ENCODE data around the gene KIAA0513. TPM values are rescaled to one million over a fixed set of nuclear protein-coding genes. Genes with fewer than 3 reads are reported as not detected.

The KIAA0513 gene
- total RNA-seq, 2 donors from 2014 or later, result 13.4 to 50.1 TPM

DNA sequence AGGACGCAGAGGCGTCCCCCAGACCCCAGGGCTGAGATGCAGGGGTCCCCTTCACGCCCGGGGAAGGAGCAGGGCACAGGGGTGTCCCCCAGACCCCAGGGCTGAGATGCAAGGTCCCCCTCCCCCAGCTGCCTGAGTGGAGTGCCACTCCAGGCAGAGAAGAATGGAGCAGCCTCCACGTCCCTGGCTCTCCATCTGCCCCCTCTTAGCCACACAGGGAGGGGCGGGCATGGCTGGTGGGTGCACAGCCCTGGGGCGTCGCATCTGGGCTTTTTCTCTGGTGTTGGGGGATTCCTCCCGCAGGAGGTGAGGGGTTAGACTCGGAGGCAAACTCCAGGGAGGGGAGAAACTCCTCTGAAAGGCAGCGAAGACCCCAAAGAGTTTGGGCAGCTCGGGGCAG is 67.2 kb downstream of the KIAA0513 start:
- Histone ChIP-seq H3K27ac (no peak overlapping the region), H3K4me1 (ENCODE audit: control insufficient read depth in 1 of 2, low read depth in 2 of 2) (peaks cover 6 to 10% of the 10 kb centered on the region in 2 donors), H3K27me3 (replicated peaks; ENCODE audit: insufficient read depth) (no peaks in the 10 kb centered on the region), H3K4me3 (no peak overlapping the region), H3K9me3 (no peaks in the 10 kb centered on the region), H3K36me3 (no peaks in the 10 kb centered on the region)
- DNase-seq (ENCODE audit: low spot score) (no peak), ATAC-seq (ENCODE audit: insufficient number of reproducible peaks, low FRiP score, low read depth) (no peak)
- TF ChIP-seq, protein P1, sequence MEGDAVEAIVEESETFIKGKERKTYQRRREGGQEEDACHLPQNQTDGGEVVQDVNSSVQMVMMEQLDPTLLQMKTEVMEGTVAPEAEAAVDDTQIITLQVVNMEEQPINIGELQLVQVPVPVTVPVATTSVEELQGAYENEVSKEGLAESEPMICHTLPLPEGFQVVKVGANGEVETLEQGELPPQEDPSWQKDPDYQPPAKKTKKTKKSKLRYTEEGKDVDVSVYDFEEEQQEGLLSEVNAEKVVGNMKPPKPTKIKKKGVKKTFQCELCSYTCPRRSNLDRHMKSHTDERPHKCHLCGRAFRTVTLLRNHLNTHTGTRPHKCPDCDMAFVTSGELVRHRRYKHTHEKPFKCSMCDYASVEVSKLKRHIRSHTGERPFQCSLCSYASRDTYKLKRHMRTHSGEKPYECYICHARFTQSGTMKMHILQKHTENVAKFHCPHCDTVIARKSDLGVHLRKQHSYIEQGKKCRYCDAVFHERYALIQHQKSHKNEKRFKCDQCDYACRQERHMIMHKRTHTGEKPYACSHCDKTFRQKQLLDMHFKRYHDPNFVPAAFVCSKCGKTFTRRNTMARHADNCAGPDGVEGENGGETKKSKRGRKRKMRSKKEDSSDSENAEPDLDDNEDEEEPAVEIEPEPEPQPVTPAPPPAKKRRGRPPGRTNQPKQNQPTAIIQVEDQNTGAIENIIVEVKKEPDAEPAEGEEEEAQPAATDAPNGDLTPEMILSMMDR (IDR thresholded peaks at IDR 0.05), result no peak

DNA sequence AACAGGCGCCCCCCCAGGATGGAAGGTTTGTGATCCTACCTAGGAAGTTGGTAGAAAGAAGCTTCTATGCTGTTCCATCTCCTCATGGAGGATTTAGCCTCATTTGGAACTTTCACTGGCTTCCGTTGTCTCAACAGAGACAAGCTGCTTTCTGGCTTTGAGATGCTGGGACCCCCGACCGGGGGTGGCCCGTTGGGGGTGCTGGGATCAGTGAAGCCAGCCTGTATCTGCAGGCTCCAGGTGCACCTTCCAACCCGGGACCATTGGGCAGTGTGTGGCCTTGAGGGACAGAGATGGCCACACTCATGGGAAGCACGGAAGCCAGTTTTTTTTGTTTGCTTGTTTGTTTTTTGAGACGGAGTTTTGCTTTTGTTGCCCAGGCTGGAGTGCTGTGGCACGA is 69.3 kb downstream of the KIAA0513 start:
- Histone ChIP-seq H3K27ac (no peak overlapping the region), H3K4me3 (no peak overlapping the region), H3K4me1 (ENCODE audit: control insufficient read depth in 1 of 2, low read depth in 2 of 2) (no peaks in the 10 kb centered on the region), H3K27me3 (replicated peaks; ENCODE audit: insufficient read depth) (no peaks in the 10 kb centered on the region), H3K9me3 (no peaks in the 10 kb centered on the region), H3K36me3 (no peaks in the 10 kb centered on the region)
- DNase-seq (ENCODE audit: low spot score) (no peak), ATAC-seq (ENCODE audit: insufficient number of reproducible peaks, low FRiP score, low read depth) (no peak)
- TF ChIP-seq, protein P1 (IDR thresholded peaks at IDR 0.05), result no peak

- Histone ChIP-seq H3K9me3 (no peaks in the 10 kb centered on the region), H3K36me3 (no peaks in the 10 kb centered on the region), H3K4me1 (ENCODE audit: control insufficient read depth in 1 of 2, low read depth in 2 of 2) (no peaks in the 10 kb centered on the region), H3K27me3 (replicated peaks; ENCODE audit: insufficient read depth) (no peaks in the 10 kb centered on the region), H3K27ac (no peak overlapping the region), H3K4me3 (no peak overlapping the region)
- ATAC-seq (ENCODE audit: insufficient number of reproducible peaks, low FRiP score, low read depth), result no peak
- no peak for DNase-seq (ENCODE audit: low spot score)
- TF ChIP-seq, protein P1 (IDR thresholded peaks at IDR 0.05), result no peak
These were observed 71.0 kb downstream of the KIAA0513 start for GRCh38 chr16:85098565-85098964.

DNA sequence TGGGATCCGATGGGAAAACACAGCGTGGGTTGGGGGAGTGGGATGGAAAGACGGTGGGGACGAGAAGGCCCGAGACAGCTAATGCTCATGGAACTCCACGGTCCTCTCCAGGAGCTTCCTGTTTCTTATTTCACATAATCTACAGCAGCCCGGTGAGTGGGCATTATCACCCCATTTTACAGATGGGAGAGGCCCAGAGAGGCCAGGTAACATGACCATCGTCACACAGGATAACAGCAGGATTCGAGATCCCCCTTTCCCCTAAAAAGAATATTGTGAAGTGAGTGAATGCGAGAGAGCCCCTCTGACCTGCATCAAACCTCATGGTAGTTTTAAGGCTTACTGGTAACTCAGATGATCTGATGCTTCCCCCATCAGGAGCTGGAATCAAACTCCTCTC is 72.7 kb downstream of the KIAA0513 start:
- no peak for DNase-seq (ENCODE audit: low spot score)
- no peak overlapping the region for H3K4me3 ChIP-seq
- ATAC-seq (ENCODE audit: insufficient number of reproducible peaks, low FRiP score, low read depth), result no peak
- no peaks in the 10 kb centered on the region for H3K27me3 ChIP-seq (replicated peaks; ENCODE audit: insufficient read depth)
- no peaks in the 10 kb centered on the region for H3K9me3 ChIP-seq
- H3K4me1 ChIP-seq (ENCODE audit: control insufficient read depth in 1 of 2, low read depth in 2 of 2), result no peaks in the 10 kb centered on the region
- no peaks in the 10 kb centered on the region for H3K36me3 ChIP-seq
- H3K27ac ChIP-seq, result no peak overlapping the region
- TF ChIP-seq, protein P1 (IDR thresholded peaks at IDR 0.05), result no peak

DNA sequence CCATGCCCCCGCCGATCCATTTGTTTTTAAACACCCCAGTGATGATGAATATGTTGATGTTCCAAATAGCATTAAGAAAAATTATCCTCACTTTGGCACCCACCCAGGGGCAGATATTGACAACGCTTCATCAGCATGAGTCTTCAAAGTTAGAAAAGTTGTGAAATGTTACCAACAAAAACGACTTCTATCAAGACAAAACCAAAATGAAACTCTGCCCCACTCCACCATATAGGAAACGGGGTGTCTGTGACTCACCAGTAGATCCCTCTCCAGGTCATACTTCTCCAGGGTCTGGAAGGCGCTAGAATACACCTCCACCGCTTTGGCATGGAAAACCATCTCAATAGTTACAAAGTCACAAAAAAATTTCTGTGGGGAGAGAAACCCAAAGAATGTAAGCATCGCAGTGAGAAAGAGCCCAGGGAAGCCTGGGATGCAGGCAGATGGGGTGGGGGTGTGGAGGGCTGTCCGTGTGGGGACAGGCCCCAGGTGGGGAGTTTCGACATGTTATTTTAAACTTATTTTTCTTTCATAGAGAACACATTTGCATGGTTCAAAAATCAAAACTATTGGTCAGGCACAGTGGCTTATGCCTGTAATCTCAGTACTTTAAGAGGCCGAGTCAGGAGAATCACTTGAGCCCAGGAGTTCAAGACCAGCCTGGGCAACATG is 74.5 kb downstream of the KIAA0513 start:
- TF ChIP-seq, protein P1 (IDR thresholded peaks at IDR 0.05), result no peak
- no peaks in the 10 kb centered on the region for H3K27me3 ChIP-seq (replicated peaks; ENCODE audit: insufficient read depth)
- H3K36me3 ChIP-seq, result no peaks in the 10 kb centered on the region
- no peaks in the 10 kb centered on the region for H3K9me3 ChIP-seq
- ATAC-seq (ENCODE audit: insufficient number of reproducible peaks, low FRiP score, low read depth) (no peak), DNase-seq (ENCODE audit: low spot score) (no peak)
- H3K4me3 ChIP-seq, result no peak overlapping the region
- no peak overlapping the region for H3K27ac ChIP-seq
- H3K4me1 ChIP-seq (ENCODE audit: control insufficient read depth in 1 of 2, low read depth in 2 of 2), result no peaks in the 10 kb centered on the region
